Choroid plexus epithelial cell (primary cell): ENCODE results near the gene NUP205.
"Not testable (repeated sequence)": the region's sequence is repeated elsewhere in the genome, so short reads cannot be mapped to it uniquely, and the experiment has no call there.

Source experiments
- DNase-seq: peaks from one replicate; pipeline ENCODE4 v3.0.0-alpha.2; 2010; ENCODE audit warnings: low read depth
- H3K4me3 ChIP-seq: 2 replicates; pipeline ENCODE4 v1.5.1; 2011; ENCODE audit warnings: low read depth, mild to moderate bottlenecking, control low read depth, low read length, moderate library complexity
- CTCF ChIP-seq: conservative IDR thresholded peaks from 2 replicates; pipeline ENCODE4 v1.5.1; 2011; ENCODE audit warnings: low read depth, mild to moderate bottlenecking, control low read depth, inconsistent platforms, low read length, moderate library complexity

Gene NUP205

GRCh38 chr7:135617781-135618180, 60.1 kb downstream of the NUP205 start:
- TF ChIP-seq CTCF, result no peak
- no peak overlapping the region for H3K4me3 ChIP-seq
- DNase-seq, result no peak

GRCh38 chr7:135618510-135618909, 60.8 kb downstream of the NUP205 start:
- no peak overlapping the region for H3K4me3 ChIP-seq
- TF ChIP-seq CTCF, result no peak
- no peak for DNase-seq

- TF ChIP-seq CTCF, result no peak
These were observed 62.7 kb downstream of the NUP205 start for GRCh38 chr7:135620447-135620846.

GRCh38 chr7:135620980-135621850, 63.5 kb downstream of the NUP205 start:
- peak; percentile 76 for TF ChIP-seq CTCF
- no peak overlapping the region for H3K4me3 ChIP-seq
- DNase-seq, result peak; percentile 94

More at GRCh38 chr7:135620447-135620846, 62.7 kb downstream of the NUP205 start:
- H3K4me3 ChIP-seq, result no peak overlapping the region
- DNase-seq, result peak; percentile 21

- H3K4me3 ChIP-seq, result no peak overlapping the region
- DNase-seq, result no peak
- TF ChIP-seq CTCF, result no peak
These were observed 76.6 kb downstream of the NUP205 start for GRCh38 chr7:135634191-135634878.

GRCh38 chr7:135639690-135640089, 82.0 kb downstream of the NUP205 start:
- DNase-seq, result not testable (repeated sequence)

GRCh38 chr7:135644154-135644553, 86.4 kb downstream of the NUP205 start:
- H3K4me3 ChIP-seq, result no peak overlapping the region
- TF ChIP-seq CTCF, result no peak
- peak; percentile 27 for DNase-seq

More at GRCh38 chr7:135639690-135640089, 82.0 kb downstream of the NUP205 start:
- not testable (repeated sequence) for H3K4me3 ChIP-seq
